GM08714 (cell line): Measurements from ENCODE around the gene NCAPD3.

Experiments used
- H3K4me3 ChIP-seq: fragments of 200-500 bp; sonication (Bioruptor generic); 2 replicates; pipeline ENCODE4 v1.5.1; 2014; ENCODE audit warnings: mild to moderate bottlenecking, low read length, inconsistent platforms
- ZNF274 ChIP-seq: IDR thresholded peaks from 2 replicates; pipeline ENCODE4 v1.6.1; 2012; ENCODE audit warnings: mild to moderate bottlenecking, low read depth, low read length

NCAPD3 gene

DNA sequence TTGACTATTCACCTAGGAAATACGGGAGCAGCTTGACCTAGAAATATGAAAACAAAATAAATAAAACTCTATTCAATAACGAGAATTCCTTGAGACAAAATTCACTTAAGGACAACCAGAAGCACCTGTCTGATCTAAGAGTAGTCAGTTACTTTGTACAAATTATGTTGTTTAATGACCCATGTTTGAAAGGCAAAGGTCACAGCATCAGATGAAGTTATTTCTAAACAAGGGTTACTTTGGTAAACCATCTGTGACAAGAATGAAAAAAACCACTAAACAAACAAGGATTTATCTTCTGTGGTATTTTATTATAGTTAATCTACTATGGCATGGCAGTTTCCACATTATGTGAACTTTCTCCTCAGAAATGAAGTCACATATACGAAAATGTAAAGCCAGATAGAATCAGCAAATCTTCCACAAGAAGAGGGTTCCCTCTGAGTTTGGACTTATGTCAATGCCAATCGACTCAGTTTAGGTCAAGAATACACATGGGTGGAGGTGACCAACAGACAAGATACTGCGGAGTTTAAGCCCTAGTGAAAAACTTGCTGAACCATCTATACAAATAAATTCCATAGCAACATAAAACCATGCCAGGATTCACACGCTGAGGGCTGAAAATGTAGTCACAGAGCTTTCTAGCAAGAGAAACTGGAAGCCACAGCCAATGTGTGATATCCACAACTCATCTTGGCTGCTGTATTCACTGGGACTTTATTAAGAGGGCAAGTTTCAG lies 53.4 kb downstream of the NCAPD3 start:
- H3K4me3 ChIP-seq = no peak overlapping the region
- no peak for TF ChIP-seq ZNF274

DNA sequence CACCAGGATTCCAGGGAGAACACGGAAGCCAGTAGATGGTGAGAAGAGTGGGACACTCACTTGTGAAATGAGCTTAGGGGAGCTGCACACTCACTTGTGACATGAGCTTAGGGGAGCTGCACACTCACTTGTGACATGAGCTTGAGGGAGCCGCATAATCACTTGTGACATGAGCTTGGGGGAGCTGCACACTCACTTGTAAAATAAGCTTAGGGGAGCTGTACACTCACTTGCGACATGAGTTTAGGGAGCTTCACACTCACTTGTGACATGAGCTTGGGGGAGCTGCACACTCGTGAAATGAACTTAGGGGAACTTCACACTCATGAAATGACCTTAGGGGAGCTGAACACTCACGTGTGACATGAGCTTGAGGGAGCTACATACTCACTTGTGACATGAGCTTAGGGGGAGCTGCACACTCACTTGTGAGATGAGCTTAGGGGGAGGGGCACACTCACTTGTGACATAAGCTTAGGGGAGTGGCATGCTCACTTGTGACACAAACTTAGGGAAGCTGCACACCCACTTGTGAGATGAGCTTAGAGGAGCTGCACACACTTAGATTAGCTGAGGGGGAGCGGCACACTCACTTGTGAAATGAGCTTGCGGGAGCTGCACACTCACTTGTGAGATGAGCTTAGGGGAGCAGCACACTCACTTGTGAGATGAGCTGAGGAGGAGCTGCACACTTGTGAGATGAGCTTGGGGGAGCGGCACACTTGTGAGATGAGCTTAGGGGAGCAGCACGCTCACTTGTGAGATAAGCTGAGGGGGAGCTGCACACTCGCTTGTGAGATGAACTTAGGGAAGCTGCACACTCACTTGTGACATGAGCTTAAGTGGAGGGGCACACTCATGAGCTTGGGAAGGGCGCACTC lies 59.0 kb downstream of the NCAPD3 start:
- H3K4me3 ChIP-seq = no peak overlapping the region

DNA sequence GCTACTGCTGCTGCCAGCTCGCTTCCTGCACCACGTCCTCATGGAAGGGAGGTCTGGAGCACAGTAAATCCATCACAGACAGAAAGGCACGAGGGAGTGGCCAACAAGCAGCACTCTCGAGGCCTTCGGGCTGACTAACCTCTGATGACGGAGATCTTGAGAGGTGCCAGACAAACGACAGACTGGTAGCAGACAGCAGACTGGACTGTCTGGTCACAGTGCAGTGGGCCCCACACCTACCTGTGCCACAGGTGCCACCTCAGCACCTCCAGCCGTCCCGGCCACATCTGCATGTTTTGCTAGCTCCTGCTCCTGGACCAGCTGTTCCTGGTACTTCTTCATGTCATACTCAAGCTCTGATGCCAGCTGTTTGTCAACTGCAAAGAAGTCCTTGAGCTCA lies 64.1 kb downstream of the NCAPD3 start:
- TF ChIP-seq ZNF274 = no peak
- H3K4me3 ChIP-seq = no peak overlapping the region

More for the DNA sequence above, 59.0 kb downstream of the NCAPD3 start:
- TF ChIP-seq ZNF274 = no peak

DNA sequence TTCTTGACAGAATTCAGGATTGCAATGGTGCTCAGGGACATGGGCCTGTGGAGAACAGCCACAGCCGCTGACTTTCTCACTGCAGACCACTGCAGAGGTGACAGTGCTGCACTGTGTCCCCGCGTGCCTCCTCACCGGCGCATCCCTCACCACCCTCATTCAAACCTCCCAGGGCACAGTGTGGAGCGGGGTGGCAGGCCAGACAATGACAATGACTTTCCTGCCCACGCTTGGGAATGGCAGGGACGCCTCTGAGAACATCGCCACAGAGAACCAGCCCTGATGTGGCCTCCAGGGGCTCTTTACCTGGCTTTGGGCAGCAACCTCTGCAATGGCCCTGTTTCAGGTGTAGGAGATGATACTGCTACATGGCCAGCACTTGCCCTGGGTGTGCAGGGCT lies 65.7 kb downstream of the NCAPD3 start:
- no peak for TF ChIP-seq ZNF274

DNA sequence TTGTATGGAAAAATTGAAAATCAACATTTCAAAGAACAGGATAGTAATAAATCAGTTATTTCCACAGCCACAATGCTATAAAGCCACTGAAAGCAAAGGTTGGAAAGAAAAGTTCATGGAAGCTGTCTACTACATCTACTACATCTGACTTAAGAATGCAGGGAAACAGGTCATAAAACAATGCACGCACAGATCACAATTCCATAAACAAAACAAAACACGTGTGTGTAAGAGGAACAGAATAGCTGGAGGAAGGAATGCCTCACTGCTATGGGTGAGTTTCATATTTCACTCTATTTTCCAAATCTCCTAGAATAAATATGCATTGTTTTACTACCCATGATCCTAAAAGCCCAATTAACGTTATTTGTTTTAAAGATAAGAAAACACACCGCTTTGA lies 66.3 kb downstream of the NCAPD3 start:
- TF ChIP-seq ZNF274 = no peak
- H3K4me3 ChIP-seq = no peak overlapping the region

More for the DNA sequence above, 65.7 kb downstream of the NCAPD3 start:
- H3K4me3 ChIP-seq = no peak overlapping the region

DNA sequence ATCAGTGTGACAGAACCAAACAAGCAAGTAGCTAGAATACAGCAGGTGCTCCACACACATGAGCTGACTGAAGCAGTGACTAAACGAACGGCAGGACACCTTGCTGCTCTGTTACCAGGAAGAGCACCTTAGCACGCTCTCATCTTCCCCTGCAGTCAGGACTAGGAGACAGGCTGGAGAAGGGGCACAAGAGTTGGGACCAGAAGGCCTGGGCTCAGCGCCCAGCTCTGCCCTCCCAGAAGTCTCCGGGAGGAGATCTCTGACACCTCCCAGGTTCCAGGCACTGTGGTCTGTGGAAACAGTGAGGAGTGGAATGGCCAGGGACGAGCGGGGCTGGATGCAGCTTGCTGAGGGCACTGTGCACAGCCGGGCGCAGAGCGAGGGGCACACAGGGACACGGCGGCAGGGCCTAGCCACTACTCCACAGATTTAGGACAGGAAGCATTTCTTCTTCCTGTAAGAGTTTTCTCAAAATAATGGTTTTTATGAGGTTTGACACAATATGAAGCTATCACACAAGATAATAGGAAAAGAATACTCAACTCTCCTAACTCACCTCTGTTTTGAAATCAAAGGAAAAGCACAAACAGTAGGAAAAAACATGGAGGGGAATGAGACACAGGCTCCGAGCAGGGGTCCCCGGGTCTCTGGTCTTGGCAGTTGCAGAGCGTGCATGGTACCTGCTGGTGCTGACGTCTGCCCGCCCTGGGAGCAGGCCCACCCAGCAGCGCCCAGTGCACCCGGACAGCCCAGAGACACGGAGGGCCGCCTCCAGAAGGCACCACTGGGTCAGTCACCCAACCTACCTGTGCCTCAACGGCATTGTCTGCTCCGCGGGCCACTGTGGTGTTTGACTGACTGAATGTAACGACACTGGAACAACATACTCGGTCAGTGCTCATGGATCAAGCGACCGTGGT lies 67.6 kb downstream of the NCAPD3 start:
- H3K4me3 ChIP-seq = no peak overlapping the region
- no peak for TF ChIP-seq ZNF274

DNA sequence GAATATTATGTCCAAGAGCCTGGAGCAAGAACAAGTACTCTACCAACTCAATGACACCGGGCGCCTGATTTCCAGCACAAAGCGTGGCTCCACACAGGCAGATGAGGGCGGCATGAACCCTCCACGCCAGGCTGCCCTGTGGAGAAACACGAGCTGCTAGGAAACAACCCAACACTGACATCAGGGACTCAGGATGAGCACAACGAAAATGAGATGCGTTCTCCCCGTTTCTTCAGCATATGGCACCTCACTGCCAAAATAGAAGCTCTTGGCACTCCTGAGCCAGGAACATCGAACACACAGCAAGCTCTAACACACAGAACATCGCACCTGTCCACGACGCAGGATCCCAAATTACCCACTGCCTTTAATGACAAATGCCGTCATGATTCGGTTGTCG lies 68.3 kb downstream of the NCAPD3 start:
- no peak overlapping the region for H3K4me3 ChIP-seq
- no peak for TF ChIP-seq ZNF274

DNA sequence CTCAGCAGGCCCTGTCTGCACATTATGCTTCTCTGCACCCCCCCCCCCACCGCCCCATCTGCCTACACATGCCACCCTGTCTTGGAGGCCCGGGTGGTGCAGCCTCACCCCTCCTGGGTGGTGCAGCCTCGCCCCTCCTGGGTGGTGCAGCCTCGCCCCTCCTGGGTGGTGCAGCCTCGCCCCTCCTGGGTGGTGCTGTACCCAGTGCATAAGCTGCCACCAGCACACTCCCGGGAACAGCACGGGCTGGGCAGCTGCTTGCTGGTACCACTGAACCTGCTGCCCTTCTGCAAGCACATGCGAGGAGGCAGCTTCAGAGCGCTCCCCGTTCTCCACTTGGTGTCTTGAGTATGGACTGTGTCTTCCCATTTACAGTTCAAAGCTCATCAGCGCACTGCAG lies 69.3 kb downstream of the NCAPD3 start:
- no peak for TF ChIP-seq ZNF274

DNA sequence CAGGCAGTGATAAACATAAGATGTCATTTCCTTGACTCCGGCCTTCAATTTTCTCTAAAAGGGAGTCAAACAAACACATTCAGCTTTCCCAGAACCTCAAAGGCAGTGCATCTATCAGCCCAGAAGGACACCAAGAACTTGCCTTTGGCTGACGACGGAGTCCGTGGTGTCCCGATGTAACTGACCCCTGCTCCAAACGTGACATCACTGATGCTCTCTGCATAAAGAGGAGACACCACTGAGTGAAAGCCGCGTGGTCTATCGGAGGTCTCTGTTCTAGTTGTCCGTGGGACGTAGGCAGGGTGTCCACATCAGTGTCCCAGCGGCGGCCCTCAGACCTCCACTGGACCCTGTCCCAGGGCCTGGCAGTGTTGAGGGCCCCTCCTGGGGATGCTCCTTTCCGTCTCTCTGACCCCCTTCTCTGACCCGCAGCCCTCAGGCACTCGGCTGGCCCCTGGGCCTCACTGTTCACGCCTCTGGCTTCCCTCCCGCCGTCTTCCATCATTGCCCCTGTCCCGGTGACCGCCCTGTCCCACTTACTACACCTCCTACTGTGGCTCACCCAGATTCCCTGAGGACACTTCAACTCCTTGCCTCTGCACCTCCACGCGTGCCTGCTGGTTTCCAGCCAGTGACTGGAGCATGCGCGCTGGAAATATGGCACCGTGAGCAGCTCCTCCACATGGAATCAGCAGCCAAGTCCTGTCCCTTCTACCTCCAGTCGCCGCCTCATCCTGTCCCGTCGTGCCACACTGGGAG lies 70.4 kb downstream of the NCAPD3 start:
- TF ChIP-seq ZNF274 = no peak
- no peak overlapping the region for H3K4me3 ChIP-seq

More for the DNA sequence above, 69.3 kb downstream of the NCAPD3 start:
- H3K4me3 ChIP-seq = no peak overlapping the region

DNA sequence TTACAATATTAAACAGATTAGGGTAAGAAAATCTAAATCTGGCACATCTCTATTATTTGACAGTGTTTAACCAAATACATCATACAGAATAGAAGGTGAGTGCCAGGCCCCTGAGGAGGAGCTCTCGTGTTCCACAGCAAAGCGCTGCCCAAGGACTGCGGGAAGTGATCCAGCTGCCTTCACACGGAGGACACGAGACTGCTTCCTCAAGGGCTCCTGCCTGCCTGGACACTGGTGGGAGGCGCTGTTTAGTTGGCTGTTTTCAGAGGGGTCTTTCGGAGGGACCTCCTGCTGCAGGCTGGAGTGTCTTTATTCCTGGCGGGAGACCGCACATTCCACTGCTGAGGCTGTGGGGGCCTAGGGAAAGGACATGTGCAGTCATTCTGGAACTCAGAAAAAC lies 71.1 kb downstream of the NCAPD3 start:
- no peak for TF ChIP-seq ZNF274
- no peak overlapping the region for H3K4me3 ChIP-seq

DNA sequence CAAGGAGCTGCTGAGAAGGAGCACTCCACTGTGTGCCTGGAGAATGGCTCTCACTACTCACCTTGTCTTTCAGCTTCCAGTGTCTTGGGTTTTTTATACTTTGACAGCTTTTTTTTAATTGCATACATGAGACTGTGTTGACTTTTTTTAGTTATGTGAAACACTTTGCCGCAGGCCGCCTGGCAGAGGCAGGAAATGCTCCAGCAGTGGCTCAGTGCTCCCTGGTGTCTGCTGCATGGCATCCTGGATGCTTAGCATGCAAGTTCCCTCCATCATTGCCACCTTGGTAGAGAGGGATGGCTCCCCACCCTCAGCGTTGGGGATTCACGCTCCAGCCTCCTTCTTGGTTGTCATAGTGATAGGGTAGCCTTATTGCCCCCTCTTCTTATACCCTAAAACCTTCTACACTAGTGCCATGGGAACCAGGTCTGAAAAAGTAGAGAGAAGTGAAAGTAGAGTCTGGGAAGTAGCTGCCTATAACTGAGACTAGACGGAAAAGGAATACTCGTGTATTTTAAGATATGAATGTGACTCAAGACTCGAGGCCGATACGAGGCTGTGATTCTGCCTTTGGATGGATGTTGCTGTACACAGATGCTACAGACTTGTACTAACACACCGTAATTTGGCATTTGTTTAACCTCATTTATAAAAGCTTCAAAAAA lies 72.6 kb downstream of the NCAPD3 start:
- H3K4me3 ChIP-seq = no peak overlapping the region
- no peak for TF ChIP-seq ZNF274

DNA sequence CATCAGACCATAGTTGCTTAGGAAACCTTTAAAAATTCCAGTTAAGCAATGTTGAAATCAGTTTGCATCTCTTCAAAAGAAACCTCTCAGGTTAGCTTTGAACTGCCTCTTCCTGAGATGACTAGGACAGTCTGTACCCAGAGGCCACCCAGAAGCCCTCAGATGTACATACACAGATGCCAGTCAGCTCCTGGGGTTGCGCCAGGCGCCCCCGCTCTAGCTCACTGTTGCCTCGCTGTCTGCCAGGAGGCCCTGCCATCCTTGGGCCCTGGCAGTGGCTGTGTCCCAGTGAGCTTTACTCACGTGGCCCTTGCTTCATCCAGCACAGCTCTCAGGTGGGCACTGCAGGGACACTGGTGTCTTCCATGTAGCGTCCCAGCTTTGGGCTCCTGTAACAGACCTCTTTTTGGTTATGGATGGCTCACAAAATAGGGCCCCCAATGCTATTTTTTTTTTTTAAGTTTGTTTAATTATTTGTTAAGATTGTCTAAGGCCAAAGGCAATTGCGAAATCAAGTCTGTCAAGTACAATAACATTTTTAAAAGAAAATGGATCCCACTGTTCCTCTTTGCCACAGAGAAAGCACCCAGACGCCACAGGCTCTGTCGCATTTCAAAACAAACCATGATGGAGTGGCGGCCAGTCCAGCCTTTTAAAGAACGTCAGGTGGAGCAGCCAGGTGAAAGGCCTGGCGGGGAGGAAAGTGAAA lies 73.4 kb downstream of the NCAPD3 start:
- no peak for TF ChIP-seq ZNF274
- no peak overlapping the region for H3K4me3 ChIP-seq
